ENCODE data around the gene CETP. TPM values are rescaled to one million over a fixed set of nuclear protein-coding genes. Genes with fewer than 3 reads are reported as not detected.
A peak's percentile ranks its signal among the peaks of the same experiment; 100 is the strongest.

Gene CETP
- total RNA-seq, 4 donors from 2014 or later: not detected

DNA sequence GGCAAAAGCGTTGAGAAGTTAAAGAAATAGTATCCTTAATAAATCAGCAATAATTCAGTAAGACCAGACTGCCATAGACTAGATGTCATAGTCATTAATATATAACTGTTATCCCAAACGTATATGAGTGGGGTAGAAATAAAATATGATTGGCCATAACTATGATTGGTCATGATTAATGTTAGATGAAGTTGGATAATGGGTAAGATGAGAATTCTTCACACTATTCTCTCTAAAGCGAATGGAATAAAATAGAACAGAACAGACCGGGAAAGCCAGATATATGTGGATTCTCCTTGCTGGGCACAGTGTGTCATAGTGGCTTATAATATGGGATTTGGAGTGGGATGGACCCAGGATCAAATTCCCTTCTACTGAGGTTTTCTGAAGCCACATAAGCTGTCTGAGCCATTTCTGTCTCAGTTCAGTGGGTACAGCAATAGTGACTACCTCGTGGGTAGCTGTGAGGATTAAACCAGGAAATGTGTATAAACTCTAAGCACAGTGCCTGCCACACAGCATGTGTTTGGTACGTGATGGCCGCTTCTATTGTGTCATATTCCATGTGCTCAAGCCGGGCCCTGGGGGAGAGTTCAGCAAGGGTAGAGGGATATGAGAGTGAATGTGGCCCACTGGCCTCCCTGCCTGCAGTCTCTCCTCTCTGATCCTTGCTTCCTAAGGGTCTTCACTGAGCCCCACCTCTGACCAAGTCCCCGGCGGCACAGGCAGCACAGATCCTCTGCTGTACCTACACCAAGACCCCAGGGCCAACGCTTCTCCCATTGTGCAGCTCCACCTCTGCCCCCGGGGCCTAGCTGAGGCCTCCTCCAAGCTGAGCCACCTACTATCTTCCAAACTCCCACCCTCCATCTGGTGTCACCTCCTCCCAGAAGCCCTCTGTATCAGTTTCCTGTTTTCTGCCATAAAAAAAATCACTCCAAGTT lies 3.7 kb downstream of the CETP start:
- Histone ChIP-seq H3K27me3 (no peaks in the 10 kb centered on the region), H3K36me3 (no peaks in the 10 kb centered on the region), H3K27ac (peak overlapping the region in 2 of 4 donors; percentile 11 to 35), H3K4me1 (peaks cover 0 to 35% (median 14%) of the 10 kb centered on the region in 4 donors), H3K9me3 (no peaks in the 10 kb centered on the region), H3K4me3 (no peak overlapping the region)
- WGBS, 2 donors: 72 to 81% methylated on average over 12 of the region's 12 CpGs
- no peak for DNase-seq (ENCODE audit: low spot score in 2 of 2)
- no peak for TF ChIP-seq EP300 (IDR thresholded peaks at IDR 0.05)

DNA sequence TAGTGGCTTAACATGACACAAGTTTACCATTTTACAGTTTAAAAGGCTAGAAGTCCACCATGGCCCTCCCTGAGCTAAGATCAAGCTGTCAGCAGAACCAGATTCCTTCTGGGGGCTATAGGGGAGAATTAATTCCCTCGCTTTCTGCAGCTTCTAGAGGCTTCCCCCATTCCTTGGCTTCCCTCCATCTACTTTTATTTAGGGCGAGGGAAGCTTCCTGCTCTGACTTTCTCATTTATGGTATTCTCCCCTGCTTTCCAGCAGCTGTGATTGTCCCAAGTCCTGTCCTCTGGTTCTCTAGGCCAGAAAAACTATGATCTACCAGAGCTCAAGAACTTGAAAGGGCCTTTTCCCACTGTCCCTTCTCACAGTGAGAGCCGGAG lies 4.3 kb downstream of the CETP start:
- H3K27ac ChIP-seq: peak overlapping the region in 2 of 4 donors; percentile 11 to 35
- 62 to 73% methylated on average over 3 of the region's 3 CpGs for WGBS, 2 donors
- H3K4me1 ChIP-seq: peaks cover 0 to 28% (median 12%) of the 10 kb centered on the region in 4 donors
- DNase-seq (ENCODE audit: low spot score in 2 of 2): no peak
- no peaks in the 10 kb centered on the region for H3K9me3 ChIP-seq
- H3K27me3 ChIP-seq: no peaks in the 10 kb centered on the region
- TF ChIP-seq EP300 (IDR thresholded peaks at IDR 0.05) (no peak), POLR2A (IDR thresholded peaks at IDR 0.05) (no peak)
- TF ChIP-seq, protein P1, sequence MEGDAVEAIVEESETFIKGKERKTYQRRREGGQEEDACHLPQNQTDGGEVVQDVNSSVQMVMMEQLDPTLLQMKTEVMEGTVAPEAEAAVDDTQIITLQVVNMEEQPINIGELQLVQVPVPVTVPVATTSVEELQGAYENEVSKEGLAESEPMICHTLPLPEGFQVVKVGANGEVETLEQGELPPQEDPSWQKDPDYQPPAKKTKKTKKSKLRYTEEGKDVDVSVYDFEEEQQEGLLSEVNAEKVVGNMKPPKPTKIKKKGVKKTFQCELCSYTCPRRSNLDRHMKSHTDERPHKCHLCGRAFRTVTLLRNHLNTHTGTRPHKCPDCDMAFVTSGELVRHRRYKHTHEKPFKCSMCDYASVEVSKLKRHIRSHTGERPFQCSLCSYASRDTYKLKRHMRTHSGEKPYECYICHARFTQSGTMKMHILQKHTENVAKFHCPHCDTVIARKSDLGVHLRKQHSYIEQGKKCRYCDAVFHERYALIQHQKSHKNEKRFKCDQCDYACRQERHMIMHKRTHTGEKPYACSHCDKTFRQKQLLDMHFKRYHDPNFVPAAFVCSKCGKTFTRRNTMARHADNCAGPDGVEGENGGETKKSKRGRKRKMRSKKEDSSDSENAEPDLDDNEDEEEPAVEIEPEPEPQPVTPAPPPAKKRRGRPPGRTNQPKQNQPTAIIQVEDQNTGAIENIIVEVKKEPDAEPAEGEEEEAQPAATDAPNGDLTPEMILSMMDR (IDR thresholded peaks at IDR 0.05): no peak
- no peak overlapping the region for H3K4me3 ChIP-seq
- H3K36me3 ChIP-seq: no peaks in the 10 kb centered on the region

DNA sequence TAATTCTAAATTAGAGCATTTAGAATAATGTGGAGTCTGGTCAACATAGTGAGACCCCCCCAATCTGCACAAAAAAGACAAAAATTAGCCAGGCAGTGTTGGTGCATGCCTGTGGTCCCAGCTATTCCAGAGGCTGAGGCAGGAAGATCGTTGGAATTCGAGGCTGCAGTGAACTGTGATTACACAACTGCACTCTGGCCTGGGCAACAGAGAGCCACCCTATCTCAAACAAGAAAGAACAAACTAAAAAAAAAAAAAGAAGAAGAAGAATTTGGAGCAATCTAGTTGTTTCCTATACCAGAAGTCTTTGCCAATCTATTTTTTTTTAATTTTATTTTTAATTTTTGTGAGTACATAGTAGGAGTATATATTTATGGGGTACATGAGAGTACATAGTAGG lies 6.0 kb downstream of the CETP start:
- WGBS, 2 donors: 10 to 24% methylated on average over 2 of the region's 2 CpGs
- no peak for TF ChIP-seq EP300 (IDR thresholded peaks at IDR 0.05)
- TF ChIP-seq POLR2A (IDR thresholded peaks at IDR 0.05): no peak
- TF ChIP-seq, protein P1 (IDR thresholded peaks at IDR 0.05): no peak
- Histone ChIP-seq H3K4me3 (no peak overlapping the region), H3K9me3 (no peaks in the 10 kb centered on the region), H3K27ac (no peak overlapping the region), H3K36me3 (no peaks in the 10 kb centered on the region), H3K4me1 (peaks cover 0 to 24% (median 8%) of the 10 kb centered on the region in 4 donors), H3K27me3 (no peaks in the 10 kb centered on the region)
- no peak for DNase-seq (ENCODE audit: low spot score in 2 of 2)

DNA sequence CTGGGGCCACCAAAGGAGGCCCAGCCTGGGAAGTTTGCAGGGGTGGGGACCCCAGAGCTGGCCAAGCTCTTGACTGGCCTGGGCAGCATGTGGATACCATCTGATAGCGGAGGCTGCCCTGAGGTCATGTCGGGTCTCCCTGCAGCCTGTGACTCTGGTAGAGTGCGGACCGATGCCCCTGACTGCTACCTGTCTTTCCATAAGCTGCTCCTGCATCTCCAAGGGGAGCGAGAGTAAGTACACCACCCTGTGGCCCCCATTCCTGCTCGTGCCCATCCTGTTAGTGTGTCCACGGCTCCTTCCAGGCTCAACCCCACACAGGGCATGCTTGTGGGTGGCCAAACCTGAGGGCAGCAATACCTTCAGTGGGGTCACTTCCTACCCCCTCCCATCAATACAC lies 8.0 kb downstream of the CETP start:
- DNase-seq (ENCODE audit: low spot score in 2 of 2): no peak

DNA sequence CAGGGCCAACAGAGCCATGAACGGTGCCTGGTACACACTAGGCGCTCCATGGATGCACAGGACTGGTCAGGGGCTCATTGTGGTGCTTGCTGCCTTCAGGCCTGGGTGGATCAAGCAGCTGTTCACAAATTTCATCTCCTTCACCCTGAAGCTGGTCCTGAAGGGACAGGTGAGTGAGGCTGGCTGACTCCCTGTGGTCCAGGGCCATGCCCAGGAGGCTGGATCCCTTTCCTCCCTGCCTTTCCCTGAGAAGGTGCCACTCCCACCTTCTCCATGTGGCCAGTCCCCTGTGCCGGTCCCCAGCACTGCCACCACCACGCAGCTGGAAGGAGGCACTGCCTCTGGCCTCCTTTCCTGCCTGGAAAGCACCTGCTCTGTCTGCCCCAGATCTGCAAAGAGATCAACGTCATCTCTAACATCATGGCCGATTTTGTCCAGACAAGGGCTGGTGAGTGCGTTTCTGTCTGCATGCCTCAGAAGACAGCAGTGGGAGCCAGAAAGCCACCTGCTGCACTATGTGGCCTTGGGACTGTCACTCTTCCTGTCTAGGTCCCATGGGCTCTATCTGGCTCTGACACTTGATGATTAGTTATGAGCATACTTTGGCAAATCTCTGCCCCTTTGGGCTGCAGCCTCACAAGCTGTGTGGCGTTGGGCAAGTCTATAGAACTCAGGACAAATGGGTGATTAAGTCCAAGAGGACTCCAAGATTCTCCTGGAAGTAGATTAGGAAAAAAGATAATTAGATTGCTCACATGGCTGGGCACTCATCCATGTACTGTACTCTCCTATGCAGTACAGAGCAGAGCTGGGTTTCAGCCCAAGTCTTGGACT lies 9.4 kb downstream of the CETP start:
- H3K36me3 ChIP-seq: no peaks in the 10 kb centered on the region
- WGBS, 2 donors: 73 to 79% methylated on average over 8 of the region's 8 CpGs
- no peak for TF ChIP-seq POLR2A (IDR thresholded peaks at IDR 0.05)
- TF ChIP-seq EP300 (IDR thresholded peaks at IDR 0.05): no peak
- TF ChIP-seq, protein P1 (IDR thresholded peaks at IDR 0.05): no peak
- H3K27ac ChIP-seq: no peak overlapping the region
- peaks cover 0 to 16% (median 2%) of the 10 kb centered on the region in 4 donors for H3K4me1 ChIP-seq
- H3K9me3 ChIP-seq: no peaks in the 10 kb centered on the region
- no peak overlapping the region for H3K4me3 ChIP-seq
- no peaks in the 10 kb centered on the region for H3K27me3 ChIP-seq
- DNase-seq (ENCODE audit: low spot score in 2 of 2): no peak

More for the DNA sequence above, 8.0 kb downstream of the CETP start:
- Histone ChIP-seq H3K27ac (no peak overlapping the region), H3K9me3 (no peaks in the 10 kb centered on the region), H3K27me3 (no peaks in the 10 kb centered on the region), H3K4me1 (peaks cover 0 to 21% (median 5%) of the 10 kb centered on the region in 4 donors), H3K4me3 (no peak overlapping the region), H3K36me3 (no peaks in the 10 kb centered on the region)
- TF ChIP-seq POLR2A (IDR thresholded peaks at IDR 0.05): no peak
- WGBS, 2 donors: 80 to 96% methylated on average over 5 to 7 of the region's 7 CpGs

DNA sequence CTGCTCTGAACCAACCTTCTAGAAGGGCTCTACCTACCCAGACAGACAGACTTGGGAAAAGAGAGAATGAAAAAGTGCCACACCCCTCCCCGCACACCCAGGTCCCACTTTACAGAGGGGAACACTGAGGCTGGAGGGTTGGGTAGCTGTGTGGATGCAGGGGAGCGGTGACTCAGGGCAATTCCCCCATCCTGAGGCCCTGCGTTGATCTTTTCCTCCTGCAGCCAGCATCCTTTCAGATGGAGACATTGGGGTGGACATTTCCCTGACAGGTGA lies 10.0 kb downstream of the CETP start:
- no peaks in the 10 kb centered on the region for H3K9me3 ChIP-seq
- TF ChIP-seq POLR2A (IDR thresholded peaks at IDR 0.05): no peak
- TF ChIP-seq EP300 (IDR thresholded peaks at IDR 0.05): no peak
- TF ChIP-seq, protein P1 (IDR thresholded peaks at IDR 0.05): no peak
- no peak for DNase-seq (ENCODE audit: low spot score in 2 of 2)
- 89 to 100% methylated on average over 3 of the region's 3 CpGs for WGBS, 2 donors
- no peak overlapping the region for H3K4me3 ChIP-seq
- H3K4me1 ChIP-seq: peaks cover 0 to 12% (median 0%) of the 10 kb centered on the region in 4 donors
- H3K36me3 ChIP-seq: no peaks in the 10 kb centered on the region
- no peaks in the 10 kb centered on the region for H3K27me3 ChIP-seq
- no peak overlapping the region for H3K27ac ChIP-seq
